Progenitor cell of endocrine pancreas (in vitro differentiated cells): ENCODE measurements around the gene FZD1. TPM values are rescaled to one million over a fixed set of nuclear protein-coding genes. Genes with fewer than 3 reads are reported as not detected.

Experiments
- DNase-seq: peaks from one replicate; pipeline ENCODE4 v3.0.0; 2021; ENCODE audit warnings: low spot score; ENCODE audit not compliant: unreplicated experiment
- H3K27ac Mint-ChIP-seq: 2 replicates; pipeline ENCODE4 v1.8.0; 2021; ENCODE audit warnings: mild to moderate bottlenecking, moderate library complexity, mixed read lengths
- H3K27me3 Mint-ChIP-seq: 2 replicates; pipeline ENCODE4 v1.8.0; 2021; ENCODE audit warnings: mixed read lengths
- H3K36me3 Mint-ChIP-seq: 2 replicates; pipeline ENCODE4 v1.8.0; 2022; ENCODE audit warnings: mixed read lengths; ENCODE audit not compliant: insufficient read depth
- H3K4me1 Mint-ChIP-seq: 2 replicates; pipeline ENCODE4 v1.8.0; 2021; ENCODE audit warnings: low read depth, mixed read lengths
- H3K4me3 Mint-ChIP-seq: 2 replicates; pipeline ENCODE4 v1.8.0; 2021; ENCODE audit warnings: low read depth, mild to moderate bottlenecking, moderate library complexity, mixed read lengths
- H3K9me3 Mint-ChIP-seq: 2 replicates; pipeline ENCODE4 v1.8.0; 2021; ENCODE audit warnings: low read depth, mixed read lengths
- CTCF ChIP-seq: fragments of 200-600 bp; sonication (generic); IDR thresholded peaks from one replicate; pipeline ENCODE4 v1.5.0; 2021; ENCODE audit warnings: antibody characterized with exemption, mild to moderate bottlenecking; ENCODE audit not compliant: unreplicated experiment
- total RNA-seq: library from RNA; stranded (reverse); gene quantifications from 2 replicates; pipeline ENCODE4 v1.2.1, GENCODE V29; 2021

The FZD1 gene
- total RNA-seq, 1 donor from 2014 or later: 12.0 TPM

GRCh38 chr7:91292506-91292905 is 28.3 kb downstream of the FZD1 start:
- H3K27me3 Mint-ChIP-seq: no peaks in the 10 kb centered on the region
- H3K4me3 Mint-ChIP-seq: no peak overlapping the region
- H3K4me1 Mint-ChIP-seq: peaks cover 1% of the 10 kb centered on the region
- TF ChIP-seq CTCF: no peak
- H3K27ac Mint-ChIP-seq: no peak overlapping the region
- no peak for DNase-seq
- peaks cover 5% of the 10 kb centered on the region for H3K9me3 Mint-ChIP-seq
- no peaks in the 10 kb centered on the region for H3K36me3 Mint-ChIP-seq

DNA sequence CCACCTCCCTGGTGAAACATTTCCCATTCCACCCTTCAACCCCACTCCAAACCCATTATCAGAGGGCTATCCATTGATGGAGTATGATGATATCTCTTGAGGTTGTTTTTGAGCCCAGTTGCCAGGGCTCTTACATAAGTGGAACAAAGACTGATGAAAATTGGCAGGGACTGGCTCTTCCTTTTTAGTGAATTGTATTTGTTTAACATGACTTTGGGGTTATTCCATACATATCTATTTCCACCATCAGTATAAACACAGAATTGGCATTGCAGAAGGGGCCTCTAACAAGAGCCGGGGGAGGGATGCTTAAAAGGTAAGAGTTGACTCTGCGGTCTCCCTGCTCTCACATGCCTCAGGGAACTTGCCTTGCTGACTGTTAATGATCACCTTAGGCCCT is 28.9 kb downstream of the FZD1 start:
- no peak for TF ChIP-seq CTCF
- Mint-ChIP-seq H3K9me3 (peaks cover 6% of the 10 kb centered on the region), H3K27ac (no peak overlapping the region), H3K36me3 (no peaks in the 10 kb centered on the region), H3K4me3 (no peak overlapping the region), H3K4me1 (peaks cover 1% of the 10 kb centered on the region), H3K27me3 (no peaks in the 10 kb centered on the region)
- no peak for DNase-seq

- Mint-ChIP-seq H3K27me3 (no peaks in the 10 kb centered on the region), H3K4me1 (peaks cover 1% of the 10 kb centered on the region), H3K9me3 (peaks cover 6% of the 10 kb centered on the region), H3K36me3 (no peaks in the 10 kb centered on the region), H3K4me3 (no peak overlapping the region), H3K27ac (no peak overlapping the region)
- no peak for TF ChIP-seq CTCF
- no peak for DNase-seq
Measured at GRCh38 chr7:91293840-91294239, 29.6 kb downstream of the FZD1 start.

DNA sequence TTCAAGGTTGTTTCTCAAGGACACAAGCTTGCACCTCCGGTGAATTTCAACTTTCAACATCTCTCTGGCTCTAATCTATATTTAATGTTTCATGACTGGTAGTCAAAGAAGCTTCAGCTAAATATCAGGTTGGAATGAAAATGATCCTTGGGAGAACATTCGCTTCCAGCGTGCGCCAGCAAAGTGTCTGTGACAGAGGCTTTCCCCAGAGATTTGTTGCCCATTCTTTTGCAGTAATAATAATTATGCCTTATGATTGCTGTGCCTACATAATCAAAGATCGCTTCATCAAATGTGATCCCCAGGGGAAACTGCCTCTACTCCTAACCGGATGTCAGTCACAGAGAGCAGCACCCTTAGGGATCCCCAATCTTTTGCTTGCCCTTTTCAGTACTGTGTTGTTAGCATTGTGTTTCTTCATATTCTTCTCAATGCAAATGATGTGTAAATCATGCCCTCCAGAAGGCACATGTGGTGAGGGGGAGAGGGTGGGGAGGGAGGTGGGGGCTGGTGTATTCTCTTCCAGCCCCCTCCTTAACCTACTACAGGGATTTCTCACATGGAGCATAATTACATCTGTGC is 30.5 kb downstream of the FZD1 start:
- H3K27ac Mint-ChIP-seq: no peak overlapping the region
- H3K9me3 Mint-ChIP-seq: peaks cover 6% of the 10 kb centered on the region
- TF ChIP-seq CTCF: no peak
- DNase-seq: no peak
- no peaks in the 10 kb centered on the region for H3K36me3 Mint-ChIP-seq
- no peak overlapping the region for H3K4me3 Mint-ChIP-seq
- H3K4me1 Mint-ChIP-seq: no peaks in the 10 kb centered on the region
- H3K27me3 Mint-ChIP-seq: no peaks in the 10 kb centered on the region

DNA sequence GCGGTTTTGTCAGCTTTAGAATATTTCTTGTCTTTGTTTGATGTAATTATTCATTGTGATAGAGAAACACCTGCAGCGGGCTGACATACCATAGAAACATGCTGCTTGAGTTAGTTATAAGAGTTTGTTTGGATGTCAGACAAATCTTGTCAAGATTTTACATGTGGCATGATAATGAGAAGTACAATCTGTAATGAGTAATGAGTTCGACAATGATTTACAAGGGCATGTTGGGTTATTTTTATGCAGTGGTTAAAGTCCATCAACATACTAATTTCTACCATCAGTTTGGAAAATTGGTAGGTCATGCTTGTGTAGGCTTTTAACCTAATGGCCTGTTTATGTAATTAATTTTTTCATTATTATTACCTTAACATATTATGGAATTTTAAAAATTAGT is 31.3 kb downstream of the FZD1 start:
- H3K9me3 Mint-ChIP-seq: peaks cover 6% of the 10 kb centered on the region
- no peak overlapping the region for H3K4me3 Mint-ChIP-seq
- no peak for TF ChIP-seq CTCF
- H3K27me3 Mint-ChIP-seq: no peaks in the 10 kb centered on the region
- H3K36me3 Mint-ChIP-seq: no peaks in the 10 kb centered on the region
- no peak for DNase-seq
- H3K27ac Mint-ChIP-seq: no peak overlapping the region
- H3K4me1 Mint-ChIP-seq: no peaks in the 10 kb centered on the region
